Stimulated activated CD4-positive, alpha-beta T cell treated with anti-CD3 and anti-CD28 coated beads, Interleukin-12 subunit alpha, Interleukin-12 subunit beta, amount 100 ng/mL, for 48 hours (primary cell): ENCODE results near the gene PHETA1.
A peak's percentile ranks its signal among the peaks of the same experiment; 100 is the strongest.
"Not testable (repeated sequence)": the region's sequence is repeated elsewhere in the genome, so short reads cannot be mapped to it uniquely, and the experiment has no call there.

Experiments
- DNase-seq, 3 donors: peaks; one replicate each; pipeline ENCODE4 v3.0.0-alpha.2; 2020; ENCODE audit warnings: low read depth in 2 of 3, low spot score in 1 of 3

The PHETA1 gene

GRCh38 chr12:111373231-111373630, 4.3 kb upstream of the PHETA1 start:
- DNase-seq, result not testable (repeated sequence)

- no peak for DNase-seq
Measured at GRCh38 chr12:111369496-111370220, 763 bp upstream of the PHETA1 start.

- no peak for DNase-seq
Measured at GRCh38 chr12:111368291-111368787, 556 bp downstream of the PHETA1 start.

- no peak for DNase-seq
Measured at GRCh38 chr12:111367661-111368221, 1.2 kb downstream of the PHETA1 start.

- no peak for DNase-seq
Measured at GRCh38 chr12:111366583-111366982, 2.3 kb downstream of the PHETA1 start.

GRCh38 chr12:111366075-111366474, 2.8 kb downstream of the PHETA1 start:
- DNase-seq, result no peak

GRCh38 chr12:111363578-111363977, 5.3 kb downstream of the PHETA1 start:
- no peak for DNase-seq

GRCh38 chr12:111362687-111363475, 6.0 kb downstream of the PHETA1 start:
- DNase-seq, result no peak

GRCh38 chr12:111361717-111362576, 6.9 kb downstream of the PHETA1 start:
- DNase-seq, result no peak

- DNase-seq, result no peak
Measured at GRCh38 chr12:111361073-111361716, 7.7 kb downstream of the PHETA1 start.

GRCh38 chr12:111360325-111360930, 8.5 kb downstream of the PHETA1 start:
- DNase-seq, result no peak

GRCh38 chr12:111359914-111360276, 9.0 kb downstream of the PHETA1 start:
- no peak for DNase-seq

GRCh38 chr12:111359231-111359913, 9.5 kb downstream of the PHETA1 start:
- peak; percentile 44 to 47 (median 46) for DNase-seq

GRCh38 chr12:111355201-111355925, 13.5 kb downstream of the PHETA1 start:
- DNase-seq, result no peak

- DNase-seq, result no peak
Measured at GRCh38 chr12:111354511-111354910, 14.4 kb downstream of the PHETA1 start.

- DNase-seq, result no peak
Measured at GRCh38 chr12:111353603-111354295, 15.1 kb downstream of the PHETA1 start.

GRCh38 chr12:111353026-111353425, 15.9 kb downstream of the PHETA1 start:
- no peak for DNase-seq

- DNase-seq, result no peak
Measured at GRCh38 chr12:111352296-111352993, 16.4 kb downstream of the PHETA1 start.
